Naive thymus-derived CD8-positive, alpha-beta T cell (primary cell): ENCODE measurements around the gene GALNT12. TPM values are rescaled to one million over a fixed set of nuclear protein-coding genes. Genes with fewer than 3 reads are reported as not detected.
A peak's percentile ranks its signal among the peaks of the same experiment; 100 is the strongest.

Experiments
- ATAC-seq, 2 donors: fragments of 150-1000 bp; cut with Tn5 transposase in 1 of 2; sonication (Bioruptor Pico), chemical (Tn5 transposase) in 1 of 2; 1 replicate in 1 of 2; 2 replicates in 1 of 2; pipeline ENCODE4 v1.10.0; 2021; ENCODE audit warnings: mild to moderate bottlenecking in 2 of 2, moderate library complexity in 2 of 2
- POLR2A ChIA-PET: fragments of 350-600 bp; sonication (Branson Sonifier 250); formaldehyde crosslinking; loops from one replicate; lab custom pipeline; 2021; ENCODE audit warnings: antibody characterized with exemption; lab: Charles Lee
- DNase-seq, 10 donors: peaks; one replicate each; pipeline versions ENCODE4 v3.0.0 to v3.0.0-alpha.2; 2020 to 2022
- H3K27ac Mint-ChIP-seq, 10 donors: one replicate each; pipeline ENCODE4 v1.8.0; 2020 to 2022; ENCODE audit warnings: mild to moderate bottlenecking in 10 of 10, mixed read lengths in 10 of 10, moderate library complexity in 4 of 10, inconsistent platforms in 1 of 10
- H3K27me3 Mint-ChIP-seq, 5 donors: one replicate each; pipeline ENCODE4 v1.8.0; 2021 to 2022; ENCODE audit warnings: mixed read lengths in 5 of 5
- H3K36me3 Mint-ChIP-seq, 3 donors: one replicate each; pipeline ENCODE4 v1.8.0; 2020 to 2022; ENCODE audit warnings: mixed read lengths in 3 of 3, mild to moderate bottlenecking in 2 of 3, inconsistent platforms in 1 of 3
- H3K4me1 Mint-ChIP-seq, 4 donors: one replicate each; pipeline ENCODE4 v1.8.0; 2021 to 2022; ENCODE audit warnings: mixed read lengths in 4 of 4
- H3K4me3 Mint-ChIP-seq, 10 donors: one replicate each; pipeline ENCODE4 v1.8.0; 2020 to 2022; ENCODE audit warnings: mild to moderate bottlenecking in 10 of 10, mixed read lengths in 10 of 10, moderate library complexity in 6 of 10, inconsistent platforms in 1 of 10
- H3K9me3 Mint-ChIP-seq, 9 donors: one replicate each; pipeline ENCODE4 v1.8.0; 2020 to 2022; ENCODE audit warnings: mixed read lengths in 9 of 9, mild to moderate bottlenecking in 3 of 9, inconsistent platforms in 1 of 9, moderate library complexity in 1 of 9
- polyA plus RNA-seq, 3 donors: library from polyadenylated mRNA; unstranded; fragments of 300-500 nt; fragmentation: Illumina TruSeq; gene quantifications; one replicate each; pipeline ENCODE4 v1.2.3, GENCODE V29; 2021
- total RNA-seq, 8 experiments: library from RNA in 2 of 8; stranded (reverse) in 2 of 8; gene quantifications; one replicate each; pipeline ENCODE4 v1.2.3 and lab custom pipeline; 2021 to 2026

Gene GALNT12, protein sequence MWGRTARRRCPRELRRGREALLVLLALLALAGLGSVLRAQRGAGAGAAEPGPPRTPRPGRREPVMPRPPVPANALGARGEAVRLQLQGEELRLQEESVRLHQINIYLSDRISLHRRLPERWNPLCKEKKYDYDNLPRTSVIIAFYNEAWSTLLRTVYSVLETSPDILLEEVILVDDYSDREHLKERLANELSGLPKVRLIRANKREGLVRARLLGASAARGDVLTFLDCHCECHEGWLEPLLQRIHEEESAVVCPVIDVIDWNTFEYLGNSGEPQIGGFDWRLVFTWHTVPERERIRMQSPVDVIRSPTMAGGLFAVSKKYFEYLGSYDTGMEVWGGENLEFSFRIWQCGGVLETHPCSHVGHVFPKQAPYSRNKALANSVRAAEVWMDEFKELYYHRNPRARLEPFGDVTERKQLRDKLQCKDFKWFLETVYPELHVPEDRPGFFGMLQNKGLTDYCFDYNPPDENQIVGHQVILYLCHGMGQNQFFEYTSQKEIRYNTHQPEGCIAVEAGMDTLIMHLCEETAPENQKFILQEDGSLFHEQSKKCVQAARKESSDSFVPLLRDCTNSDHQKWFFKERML
- total RNA-seq = 1 to 10 TPM; 8.7 to 9.3 TPM
- 1 to 10 TPM; 4.6 to 8.4 (median 8.1) TPM for polyA plus RNA-seq
- total RNA-seq (lab: John Stamatoyannopoulos, UW) = 9.1 to 22.2 (median 14.1) reads per million in 6 experiments

DNA sequence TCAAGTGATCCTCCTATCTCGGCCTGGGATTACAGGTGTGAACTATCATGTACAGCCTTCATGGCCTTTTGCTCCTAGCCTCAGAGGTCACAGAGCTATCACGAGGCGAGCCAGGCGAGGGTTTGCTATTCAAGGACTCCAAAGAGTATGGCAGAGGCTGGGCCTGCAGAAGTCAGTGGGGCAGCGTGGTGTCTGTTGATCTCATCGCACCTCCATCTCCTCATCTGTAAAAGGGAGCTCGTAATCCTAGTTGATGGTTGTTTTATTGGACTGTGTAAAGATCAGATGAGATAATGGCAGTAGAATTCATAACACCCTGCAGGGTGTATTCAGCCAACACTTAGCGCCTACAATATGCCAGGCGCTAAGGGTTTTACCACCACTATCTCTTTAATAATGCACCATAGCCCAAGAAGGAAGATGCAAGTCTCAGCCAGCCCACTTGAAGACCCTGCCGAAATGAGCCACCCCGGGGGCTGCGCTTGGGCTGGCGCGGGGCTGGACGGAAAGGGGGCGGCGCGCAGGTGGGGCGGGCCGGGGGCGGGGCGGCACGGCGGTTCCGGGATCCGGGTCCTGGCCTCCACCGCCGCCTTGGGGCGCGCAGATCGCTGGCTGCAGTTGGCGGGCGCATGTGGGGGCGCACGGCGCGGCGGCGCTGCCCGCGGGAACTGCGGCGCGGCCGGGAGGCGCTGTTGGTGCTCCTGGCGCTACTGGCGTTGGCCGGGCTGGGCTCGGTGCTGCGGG is at the start of gene GALNT12:
GALNT12 (plus strand) TSS at position 601 of the 744 bp plus-strand sequence; CDS start at position 630, 29 bp downstream.
- Mint-ChIP-seq H3K27ac (peak within 1 kb of the TSS; percentile 29 to 91 (median 84)), H3K4me3 (peak within 1 kb of the TSS; percentile 85 to 95 (median 92)), H3K36me3 (peaks cover 0 to 3% (median 2%) of the 10 kb centered on the region in 3 donors), H3K4me1 (peaks cover 24 to 40% (median 35%) of the 10 kb centered on the region in 4 donors), H3K27me3 (peaks cover 0 to 5% (median 3%) of the 10 kb centered on the region in 5 donors), H3K9me3 (no peaks in the 10 kb centered on the region)
- peak; percentile 86 to 87 for ATAC-seq
- POLR2A ChIA-PET = interaction anchor here (0.6 to 3.9 kb wide), 4 partner anchors 10 to 415 kb away, joined by 3 to 19 read pairs (median 4); partner anchors contain the start of genes ANKS6 and SEC61B
- peak; percentile 33 to 76 (median 58) for DNase-seq

DNA sequence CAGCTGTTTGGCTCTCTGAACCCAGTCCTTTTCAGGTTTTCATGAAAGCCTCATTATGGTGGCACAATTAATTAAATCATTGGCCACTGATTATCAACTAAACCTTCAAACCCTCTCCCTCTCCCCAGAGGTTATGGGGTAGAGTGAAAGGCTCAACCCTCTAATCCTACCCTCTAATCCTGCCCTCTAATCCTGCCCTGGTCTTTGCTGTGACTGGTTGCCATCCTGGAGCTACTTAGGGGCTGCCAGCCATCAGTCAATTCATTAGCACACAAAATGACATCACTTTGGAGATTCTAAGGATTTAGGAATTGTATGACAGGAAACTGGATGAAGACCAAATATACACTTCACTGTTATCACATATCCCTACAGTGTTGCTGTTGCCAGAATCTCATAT is 47.2 kb upstream of the GALNT12 start:
- ATAC-seq = no peak
- Mint-ChIP-seq H3K4me3 (no peak overlapping the region), H3K27ac (no peak overlapping the region), H3K27me3 (no peaks in the 10 kb centered on the region), H3K9me3 (peaks cover 0 to 30% (median 10%) of the 10 kb centered on the region in 9 donors), H3K4me1 (no peaks in the 10 kb centered on the region), H3K36me3 (peaks cover 27 to 74% (median 62%) of the 10 kb centered on the region in 3 donors)
- DNase-seq = no peak
- POLR2A ChIA-PET = no interaction called here

DNA sequence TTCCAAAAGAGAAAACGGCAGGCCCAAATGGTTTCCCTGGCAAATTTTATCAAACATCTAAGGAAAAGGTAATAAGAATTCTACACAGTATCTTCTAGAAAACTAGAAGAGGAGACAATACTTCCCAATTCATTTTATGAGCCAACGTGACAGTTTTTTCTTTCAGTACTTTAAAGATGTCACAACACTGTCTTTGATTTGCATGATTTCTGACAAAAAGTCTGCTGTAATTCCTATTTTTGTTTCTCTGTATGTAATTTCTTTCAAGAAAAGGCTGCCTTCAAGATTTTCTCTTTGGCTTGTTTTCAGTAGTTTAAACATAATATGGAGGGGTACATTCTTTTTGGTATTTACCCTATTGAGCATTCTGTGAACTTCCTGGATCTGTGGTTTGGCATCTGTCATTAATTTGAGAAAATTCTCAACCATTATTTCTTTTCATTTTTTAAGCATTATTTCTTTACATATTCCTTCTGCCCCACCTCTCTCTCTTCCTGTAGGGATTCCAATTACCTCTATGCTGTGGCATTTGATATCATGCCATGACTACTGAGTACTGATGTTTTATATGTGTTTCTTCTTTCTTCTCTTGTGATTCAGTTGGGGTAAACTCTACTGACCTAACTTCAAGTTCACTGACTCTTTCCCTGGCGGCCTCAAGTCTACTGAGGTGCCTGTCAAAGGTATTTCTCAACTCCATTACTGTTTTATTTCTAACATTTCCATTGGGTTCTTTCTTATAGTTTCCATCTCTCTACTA is 43.3 kb upstream of the GALNT12 start:
- H3K36me3 Mint-ChIP-seq = peaks cover 22 to 72% (median 55%) of the 10 kb centered on the region in 3 donors
- H3K4me1 Mint-ChIP-seq = no peaks in the 10 kb centered on the region
- H3K27me3 Mint-ChIP-seq = no peaks in the 10 kb centered on the region
- no peak overlapping the region for H3K4me3 Mint-ChIP-seq
- ATAC-seq (no peak), DNase-seq (no peak)
- POLR2A ChIA-PET = no interaction called here
- H3K27ac Mint-ChIP-seq = no peak overlapping the region
- H3K9me3 Mint-ChIP-seq = peaks cover 0 to 18% (median 9%) of the 10 kb centered on the region in 9 donors

DNA sequence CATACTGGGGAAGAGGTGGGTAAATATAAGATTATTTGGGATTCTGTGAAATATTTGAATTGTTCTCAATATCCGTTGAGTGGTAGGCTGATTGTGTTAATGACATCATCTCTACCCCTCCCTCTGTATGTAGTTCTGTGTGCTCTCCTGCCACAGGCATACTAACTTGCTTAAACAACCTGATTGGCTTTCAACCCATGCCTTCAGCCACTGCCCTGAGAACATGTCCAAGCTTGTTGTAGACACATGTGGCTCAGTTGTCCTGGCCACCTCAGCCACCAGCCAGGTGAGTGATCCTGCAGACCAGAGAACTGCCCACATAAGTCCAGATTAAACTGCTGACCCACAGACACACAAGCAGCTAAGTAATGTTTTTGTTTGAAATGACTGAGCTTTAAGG is 42.2 kb upstream of the GALNT12 start:
- POLR2A ChIA-PET = no interaction called here
- no peaks in the 10 kb centered on the region for H3K27me3 Mint-ChIP-seq
- H3K4me3 Mint-ChIP-seq = no peak overlapping the region
- H3K27ac Mint-ChIP-seq = peak overlapping the region in 1 of 10 donors; percentile 15
- H3K4me1 Mint-ChIP-seq = no peaks in the 10 kb centered on the region
- no peak for ATAC-seq
- peaks cover 0 to 13% (median 5%) of the 10 kb centered on the region in 9 donors for H3K9me3 Mint-ChIP-seq
- DNase-seq = no peak
- H3K36me3 Mint-ChIP-seq = peaks cover 21 to 70% (median 57%) of the 10 kb centered on the region in 3 donors

DNA sequence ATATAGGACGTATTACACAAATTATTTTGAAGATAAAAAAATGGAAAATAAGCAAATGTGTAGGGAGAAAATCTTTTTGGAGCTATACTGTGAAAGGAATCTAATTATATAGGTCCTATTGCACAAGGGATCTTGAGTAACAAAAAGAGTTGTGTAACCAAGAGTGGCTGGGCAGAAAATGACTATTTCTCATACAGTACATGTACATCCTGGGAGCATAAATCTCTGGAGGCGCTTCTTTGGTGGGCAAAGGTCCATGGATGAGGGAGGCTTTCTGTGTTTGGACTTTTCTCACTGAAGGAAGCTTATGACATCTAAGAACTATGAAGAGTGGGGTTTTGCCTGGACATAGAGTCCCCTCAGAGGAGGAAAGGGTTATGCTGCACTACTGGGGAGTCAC is 40.9 kb upstream of the GALNT12 start:
- DNase-seq (no peak), ATAC-seq (no peak)
- Mint-ChIP-seq H3K27ac (no peak overlapping the region), H3K36me3 (peaks cover 25 to 72% (median 66%) of the 10 kb centered on the region in 3 donors), H3K4me1 (no peaks in the 10 kb centered on the region), H3K4me3 (no peak overlapping the region), H3K9me3 (peaks cover 0 to 13% (median 5%) of the 10 kb centered on the region in 9 donors), H3K27me3 (no peaks in the 10 kb centered on the region)
- POLR2A ChIA-PET = no interaction called here

DNA sequence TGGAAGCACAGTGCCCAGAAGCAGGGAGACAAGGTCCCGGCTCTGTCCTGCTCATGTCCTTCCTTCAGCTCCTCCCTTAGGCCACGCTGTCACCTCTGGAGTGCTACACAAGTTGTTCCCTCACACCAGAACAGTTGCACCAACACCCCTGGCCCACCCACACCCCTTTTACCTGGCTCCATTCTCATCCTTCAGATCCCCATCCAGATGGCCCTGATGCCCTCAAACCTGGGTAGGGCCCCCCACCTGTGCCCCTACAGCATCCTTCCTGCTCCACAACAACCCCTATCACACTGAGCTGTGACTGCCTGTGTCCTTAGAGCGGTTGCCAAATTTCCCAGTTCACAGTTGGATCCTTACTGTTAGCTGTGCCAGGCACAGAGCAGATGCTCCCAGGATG is 40.3 kb upstream of the GALNT12 start:
- peaks cover 0 to 13% (median 5%) of the 10 kb centered on the region in 9 donors for H3K9me3 Mint-ChIP-seq
- POLR2A ChIA-PET = no interaction called here
- ATAC-seq = no peak
- H3K4me3 Mint-ChIP-seq = no peak overlapping the region
- no peaks in the 10 kb centered on the region for H3K4me1 Mint-ChIP-seq
- peaks cover 25 to 76% (median 72%) of the 10 kb centered on the region in 3 donors for H3K36me3 Mint-ChIP-seq
- H3K27ac Mint-ChIP-seq = no peak overlapping the region
- no peaks in the 10 kb centered on the region for H3K27me3 Mint-ChIP-seq
- no peak for DNase-seq

DNA sequence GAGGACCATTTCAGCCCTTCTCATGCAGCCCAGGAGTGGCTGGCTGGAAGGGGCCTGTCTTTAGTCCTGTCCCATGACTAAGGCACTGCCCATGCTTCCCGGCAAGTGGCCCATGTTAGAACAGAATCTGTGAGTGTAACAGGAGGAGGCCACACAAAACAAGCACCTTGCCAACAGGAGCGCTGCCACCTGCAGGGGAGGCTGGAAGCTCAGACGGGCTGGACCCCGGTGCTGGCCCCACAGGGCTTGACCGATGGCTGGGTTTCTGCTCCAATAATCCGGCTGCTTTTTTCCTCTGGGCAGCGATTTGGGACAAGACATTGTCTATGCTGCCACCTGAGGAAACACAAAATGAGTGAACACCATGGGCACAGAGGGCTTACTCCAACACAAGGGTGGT is 39.6 kb upstream of the GALNT12 start:
- POLR2A ChIA-PET = no interaction called here
- no peaks in the 10 kb centered on the region for H3K4me1 Mint-ChIP-seq
- ATAC-seq = no peak
- no peak overlapping the region for H3K4me3 Mint-ChIP-seq
- no peak for DNase-seq
- peaks cover 0 to 12% (median 5%) of the 10 kb centered on the region in 9 donors for H3K9me3 Mint-ChIP-seq
- H3K27me3 Mint-ChIP-seq = no peaks in the 10 kb centered on the region
- H3K27ac Mint-ChIP-seq = no peak overlapping the region
- H3K36me3 Mint-ChIP-seq = peaks cover 25 to 77% (median 76%) of the 10 kb centered on the region in 3 donors

DNA sequence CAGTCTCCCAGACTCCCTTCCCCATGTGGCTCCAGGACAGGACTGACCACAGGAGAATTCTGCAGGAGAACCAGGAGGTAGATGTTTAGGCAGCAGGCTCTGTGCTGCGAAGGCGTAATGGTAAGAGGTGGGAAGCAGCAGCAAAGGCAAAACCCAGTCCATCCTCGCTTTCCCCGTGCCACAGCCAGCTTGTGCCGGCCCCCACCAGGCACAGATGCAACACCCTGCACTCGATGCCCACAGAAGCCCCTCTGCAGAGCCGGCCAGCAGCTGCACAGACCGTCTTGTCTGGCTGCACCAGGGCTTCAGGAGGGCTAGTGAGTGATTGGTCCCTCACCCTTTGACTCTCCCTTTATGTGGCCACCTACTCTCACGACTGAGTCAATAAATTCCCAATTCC is 39.1 kb upstream of the GALNT12 start:
- no peak for DNase-seq
- Mint-ChIP-seq H3K36me3 (peaks cover 28 to 80% (median 78%) of the 10 kb centered on the region in 3 donors), H3K27ac (no peak overlapping the region), H3K27me3 (no peaks in the 10 kb centered on the region), H3K4me1 (no peaks in the 10 kb centered on the region), H3K4me3 (no peak overlapping the region), H3K9me3 (peaks cover 0 to 11% (median 5%) of the 10 kb centered on the region in 9 donors)
- POLR2A ChIA-PET = no interaction called here
- ATAC-seq = no peak

DNA sequence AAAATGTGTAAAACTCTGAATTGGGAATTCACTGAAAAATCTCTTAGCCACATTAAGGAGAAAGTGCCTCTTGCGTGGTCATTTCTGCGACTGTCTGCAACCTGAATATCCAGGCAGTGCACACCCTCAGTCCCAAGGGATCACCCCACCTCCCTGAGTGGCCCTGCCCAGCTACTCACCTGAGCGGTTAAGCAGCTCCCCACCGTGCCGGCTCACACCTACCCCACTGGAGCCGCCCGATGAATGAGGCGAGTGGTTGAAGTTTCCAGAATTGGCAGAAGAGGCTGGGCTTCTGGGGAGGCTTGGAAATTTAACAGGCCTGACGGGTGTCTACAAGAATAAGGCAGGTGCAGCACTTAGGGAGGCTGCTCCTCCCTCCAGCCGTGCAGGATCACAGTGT is 36.8 kb upstream of the GALNT12 start:
- H3K27ac Mint-ChIP-seq = peak overlapping the region in 1 of 10 donors; percentile 53
- H3K4me3 Mint-ChIP-seq = no peak overlapping the region
- ATAC-seq (no peak), DNase-seq (no peak)
- no peaks in the 10 kb centered on the region for H3K4me1 Mint-ChIP-seq
- POLR2A ChIA-PET = interaction anchor here (0.6 kb wide), 1 partner anchor 18 kb away, joined by 3 read pairs; no protein-coding TSS in a partner anchor
- peaks cover 18 to 72% (median 60%) of the 10 kb centered on the region in 3 donors for H3K36me3 Mint-ChIP-seq
- no peaks in the 10 kb centered on the region for H3K27me3 Mint-ChIP-seq
- no peaks in the 10 kb centered on the region for H3K9me3 Mint-ChIP-seq

DNA sequence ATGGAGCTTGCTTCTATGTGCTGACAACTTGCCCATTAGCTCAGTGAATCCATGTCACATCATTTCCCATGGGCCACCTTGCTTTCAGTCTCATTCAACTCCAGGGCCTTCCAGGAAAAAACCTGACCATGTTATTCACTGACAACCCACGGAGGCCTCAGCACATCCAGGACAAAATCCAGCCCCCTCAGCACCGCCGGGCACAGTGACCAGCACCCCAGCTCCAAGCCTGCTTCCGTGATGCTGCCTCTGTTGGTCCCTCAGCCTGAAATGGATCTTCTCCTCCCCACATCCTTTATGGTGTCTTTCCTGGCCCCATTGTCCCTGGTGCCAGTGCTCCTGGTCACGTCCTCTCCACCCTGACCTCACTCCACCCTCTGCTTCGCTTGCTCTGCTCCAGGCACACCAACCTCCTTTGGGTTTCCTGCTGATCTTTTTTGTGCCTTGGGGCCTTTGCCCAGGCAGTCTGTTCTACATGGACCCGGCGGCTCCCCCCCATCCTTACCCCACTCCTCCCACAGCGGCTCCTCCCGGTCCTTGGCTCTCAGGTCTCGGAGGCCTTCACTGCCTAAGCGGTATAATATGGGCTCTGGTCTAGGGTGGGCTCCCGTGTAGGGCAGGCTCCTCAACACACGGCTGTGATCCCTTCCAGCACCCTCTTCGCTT is 36.1 kb upstream of the GALNT12 start:
- peaks cover 0 to 1% (median 0%) of the 10 kb centered on the region in 4 donors for H3K4me1 Mint-ChIP-seq
- peaks cover 16 to 70% (median 58%) of the 10 kb centered on the region in 3 donors for H3K36me3 Mint-ChIP-seq
- DNase-seq (no peak), ATAC-seq (no peak)
- no peaks in the 10 kb centered on the region for H3K9me3 Mint-ChIP-seq
- H3K27ac Mint-ChIP-seq = no peak overlapping the region
- no peak overlapping the region for H3K4me3 Mint-ChIP-seq
- POLR2A ChIA-PET = interaction anchor here (0.6 kb wide), 1 partner anchor 18 kb away, joined by 3 read pairs; no protein-coding TSS in a partner anchor
- H3K27me3 Mint-ChIP-seq = no peaks in the 10 kb centered on the region

DNA sequence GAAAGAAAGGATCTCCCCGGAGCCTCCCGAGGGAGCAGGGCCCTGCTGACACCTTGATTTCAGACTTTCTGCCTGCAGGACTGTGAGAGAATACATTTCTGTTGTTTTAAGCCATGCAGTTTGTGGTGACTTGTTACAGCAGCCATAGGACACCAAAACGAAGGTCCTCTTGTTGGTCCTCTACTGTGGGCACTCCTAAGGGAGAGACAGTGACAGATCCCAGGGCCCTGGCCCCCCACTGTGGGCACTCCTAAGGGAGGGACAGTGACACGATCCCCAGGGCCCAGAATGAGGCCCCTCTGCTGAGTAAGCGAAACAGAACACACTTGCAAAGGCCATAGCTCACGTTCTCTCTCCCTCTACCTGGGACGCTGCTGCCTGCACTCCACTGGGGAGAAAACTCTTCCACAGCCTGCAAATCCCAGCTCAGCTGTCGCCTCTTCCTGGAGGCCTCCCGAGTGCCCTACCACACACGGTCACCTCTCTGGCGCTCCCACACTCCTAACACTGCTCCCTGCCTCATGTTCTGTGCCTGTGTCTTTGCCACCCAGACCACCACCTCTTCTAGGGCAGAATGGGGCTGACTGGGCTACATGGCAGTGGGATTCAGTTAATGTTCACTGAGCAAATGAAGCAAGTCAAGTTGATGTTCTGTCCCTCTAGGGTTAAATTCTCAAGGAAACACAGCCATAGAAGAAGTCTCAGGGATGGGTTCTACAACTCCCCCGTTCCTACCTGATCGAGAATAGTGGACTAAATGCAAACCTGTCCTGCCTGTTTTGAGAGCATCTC is 34.9 kb upstream of the GALNT12 start:
- Mint-ChIP-seq H3K4me3 (no peak overlapping the region), H3K27ac (no peak overlapping the region), H3K36me3 (peaks cover 16 to 65% (median 45%) of the 10 kb centered on the region in 3 donors), H3K27me3 (no peaks in the 10 kb centered on the region), H3K4me1 (peaks cover 0 to 1% (median 0%) of the 10 kb centered on the region in 4 donors), H3K9me3 (no peaks in the 10 kb centered on the region)
- ATAC-seq (no peak), DNase-seq (no peak)
- POLR2A ChIA-PET = no interaction called here
